IMR-90 (cell line): ENCODE data around the gene PLIN4.
"Not testable (repeated sequence)": the region's sequence is repeated elsewhere in the genome, so short reads cannot be mapped to it uniquely, and the experiment has no call there.

Experiments used
- BHLHE40 ChIP-seq: fragments of 150-350 bp; IDR thresholded peaks from 2 replicates; pipeline ENCODE4 v1.6.1; 2016; ENCODE audit warnings: mild to moderate bottlenecking, low read depth, low read length
- CEBPB ChIP-seq: IDR thresholded peaks from 2 replicates; pipeline ENCODE4 v1.6.1; 2012; ENCODE audit warnings: low read depth, low read length, improper control_type of control experiment
- FOS ChIP-seq: fragments of 150-350 bp; IDR thresholded peaks from 2 replicates; pipeline ENCODE4 v1.6.1; 2016; ENCODE audit warnings: low read depth, low read length
- MXI1 ChIP-seq: IDR thresholded peaks from 2 replicates; pipeline ENCODE4 v1.6.1; 2012; ENCODE audit warnings: low read depth, mild to moderate bottlenecking, low read length, moderate library complexity, borderline replicate concordance
- POLR2A ChIP-seq: IDR thresholded peaks from 2 replicates; pipeline ENCODE4 v1.6.1; 2012; ENCODE audit warnings: mild to moderate bottlenecking, low read depth, low read length
- RAD21 ChIP-seq: IDR thresholded peaks from 2 replicates; pipeline ENCODE4 v1.6.1; 2012; ENCODE audit warnings: low read length, improper control_type of control experiment
- RCOR1 ChIP-seq: IDR thresholded peaks from 2 replicates; pipeline ENCODE4 v1.6.1; 2012; ENCODE audit warnings: mild to moderate bottlenecking, low read length, improper control_type of control experiment; ENCODE audit not compliant: insufficient replicate concordance
- TF ChIP-seq, protein P1 (sequence below): conservative IDR thresholded peaks from 2 replicates; pipeline ENCODE4 v1.5.1; 2012; ENCODE audit warnings: mild to moderate bottlenecking, low read depth, low read length, improper control_type of control experiment
- TF ChIP-seq, protein P2 (sequence below): fragments of 150-350 bp; IDR thresholded peaks from 2 replicates; pipeline ENCODE4 v1.6.1; 2017; ENCODE audit warnings: mild to moderate bottlenecking, antibody characterized with exemption, low read length, low read depth

DNA sequence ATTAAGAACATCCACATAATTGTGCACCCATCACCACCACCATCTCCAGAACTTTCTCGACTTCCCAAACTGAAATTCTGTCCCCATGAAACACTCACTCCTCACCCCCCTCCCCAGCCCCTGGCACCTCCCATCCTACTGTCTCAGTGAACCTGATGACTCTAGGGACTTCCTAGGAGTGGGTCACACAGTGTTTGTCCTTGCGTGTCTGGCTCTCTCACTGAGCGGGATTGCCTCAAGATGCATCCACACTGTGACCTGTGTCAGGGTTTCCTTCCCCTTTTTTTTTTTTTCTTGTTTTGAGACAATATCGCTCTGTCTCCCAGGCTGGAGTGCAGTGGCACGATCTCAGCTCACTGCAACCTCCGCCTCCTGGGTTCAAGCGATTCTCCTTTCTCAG is 43.8 kb upstream of the PLIN4 start:
- TF ChIP-seq, protein P1, sequence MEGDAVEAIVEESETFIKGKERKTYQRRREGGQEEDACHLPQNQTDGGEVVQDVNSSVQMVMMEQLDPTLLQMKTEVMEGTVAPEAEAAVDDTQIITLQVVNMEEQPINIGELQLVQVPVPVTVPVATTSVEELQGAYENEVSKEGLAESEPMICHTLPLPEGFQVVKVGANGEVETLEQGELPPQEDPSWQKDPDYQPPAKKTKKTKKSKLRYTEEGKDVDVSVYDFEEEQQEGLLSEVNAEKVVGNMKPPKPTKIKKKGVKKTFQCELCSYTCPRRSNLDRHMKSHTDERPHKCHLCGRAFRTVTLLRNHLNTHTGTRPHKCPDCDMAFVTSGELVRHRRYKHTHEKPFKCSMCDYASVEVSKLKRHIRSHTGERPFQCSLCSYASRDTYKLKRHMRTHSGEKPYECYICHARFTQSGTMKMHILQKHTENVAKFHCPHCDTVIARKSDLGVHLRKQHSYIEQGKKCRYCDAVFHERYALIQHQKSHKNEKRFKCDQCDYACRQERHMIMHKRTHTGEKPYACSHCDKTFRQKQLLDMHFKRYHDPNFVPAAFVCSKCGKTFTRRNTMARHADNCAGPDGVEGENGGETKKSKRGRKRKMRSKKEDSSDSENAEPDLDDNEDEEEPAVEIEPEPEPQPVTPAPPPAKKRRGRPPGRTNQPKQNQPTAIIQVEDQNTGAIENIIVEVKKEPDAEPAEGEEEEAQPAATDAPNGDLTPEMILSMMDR, result not testable (repeated sequence)
- TF ChIP-seq RAD21, MXI1, POLR2A, CEBPB, RCOR1, BHLHE40, FOS: not testable (repeated sequence)
- TF ChIP-seq, protein P2, sequence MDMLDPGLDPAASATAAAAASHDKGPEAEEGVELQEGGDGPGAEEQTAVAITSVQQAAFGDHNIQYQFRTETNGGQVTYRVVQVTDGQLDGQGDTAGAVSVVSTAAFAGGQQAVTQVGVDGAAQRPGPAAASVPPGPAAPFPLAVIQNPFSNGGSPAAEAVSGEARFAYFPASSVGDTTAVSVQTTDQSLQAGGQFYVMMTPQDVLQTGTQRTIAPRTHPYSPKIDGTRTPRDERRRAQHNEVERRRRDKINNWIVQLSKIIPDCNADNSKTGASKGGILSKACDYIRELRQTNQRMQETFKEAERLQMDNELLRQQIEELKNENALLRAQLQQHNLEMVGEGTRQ, result not testable (repeated sequence)
